ENCODE data around the gene C19orf53.

DNA sequence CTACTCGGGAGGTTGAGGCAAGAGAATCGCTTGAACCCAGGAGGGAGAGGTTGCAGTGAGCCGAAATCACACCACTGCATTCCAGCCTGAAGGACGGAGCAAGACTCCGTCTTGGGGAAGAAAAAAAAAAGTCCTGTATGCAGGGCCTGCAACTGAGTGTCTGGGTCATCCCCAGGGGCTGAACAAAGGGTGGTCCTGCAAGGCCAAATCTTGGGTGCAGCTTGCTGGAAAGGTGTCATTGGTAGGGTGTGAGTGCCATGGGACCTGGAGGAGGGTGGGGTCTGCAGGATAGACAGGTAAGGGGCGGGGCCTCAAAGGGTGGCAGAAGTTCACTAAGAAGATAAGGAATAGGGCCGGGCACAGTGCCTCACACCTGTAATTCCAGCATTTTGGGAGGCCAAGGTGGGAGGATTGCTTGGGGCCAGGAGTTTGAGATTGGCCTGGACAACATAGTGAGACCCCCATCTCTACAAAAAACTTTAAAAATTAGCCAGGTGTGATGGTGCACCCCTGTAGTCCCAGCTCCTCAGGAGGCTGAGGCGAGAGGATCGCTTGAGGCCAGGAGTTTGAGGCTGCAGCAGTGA is 52.5 kb downstream of the C19orf53 start:
- TF ChIP-seq, protein P1, sequence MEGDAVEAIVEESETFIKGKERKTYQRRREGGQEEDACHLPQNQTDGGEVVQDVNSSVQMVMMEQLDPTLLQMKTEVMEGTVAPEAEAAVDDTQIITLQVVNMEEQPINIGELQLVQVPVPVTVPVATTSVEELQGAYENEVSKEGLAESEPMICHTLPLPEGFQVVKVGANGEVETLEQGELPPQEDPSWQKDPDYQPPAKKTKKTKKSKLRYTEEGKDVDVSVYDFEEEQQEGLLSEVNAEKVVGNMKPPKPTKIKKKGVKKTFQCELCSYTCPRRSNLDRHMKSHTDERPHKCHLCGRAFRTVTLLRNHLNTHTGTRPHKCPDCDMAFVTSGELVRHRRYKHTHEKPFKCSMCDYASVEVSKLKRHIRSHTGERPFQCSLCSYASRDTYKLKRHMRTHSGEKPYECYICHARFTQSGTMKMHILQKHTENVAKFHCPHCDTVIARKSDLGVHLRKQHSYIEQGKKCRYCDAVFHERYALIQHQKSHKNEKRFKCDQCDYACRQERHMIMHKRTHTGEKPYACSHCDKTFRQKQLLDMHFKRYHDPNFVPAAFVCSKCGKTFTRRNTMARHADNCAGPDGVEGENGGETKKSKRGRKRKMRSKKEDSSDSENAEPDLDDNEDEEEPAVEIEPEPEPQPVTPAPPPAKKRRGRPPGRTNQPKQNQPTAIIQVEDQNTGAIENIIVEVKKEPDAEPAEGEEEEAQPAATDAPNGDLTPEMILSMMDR (IDR thresholded peaks at IDR 0.05): no peak
- TF ChIP-seq POLR2A (IDR thresholded peaks at IDR 0.05): no peak

Data from esophagus squamous epithelium (tissue), 4 donors.